Measurements from ENCODE around the gene TBL1X.

DNA sequence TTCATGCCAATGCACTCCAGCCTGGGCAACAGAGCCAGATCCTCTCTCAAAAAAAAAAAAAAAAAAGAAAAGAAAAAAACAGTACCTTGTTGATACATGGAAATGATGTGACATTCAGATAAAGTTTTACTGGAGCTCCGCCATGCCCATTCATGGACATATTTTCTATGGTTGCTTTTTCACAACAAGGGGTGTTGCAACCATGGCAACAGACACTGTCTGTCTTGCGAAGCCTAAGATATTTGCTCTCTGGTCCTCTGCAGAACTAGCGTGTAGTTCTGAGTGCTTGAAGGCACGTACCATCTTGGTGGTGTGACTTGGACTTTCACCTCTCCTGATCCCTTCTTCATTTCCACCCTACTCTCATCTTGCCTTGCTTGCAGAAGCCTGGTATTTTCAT, 53.2 kb downstream of the TBL1X start:
- no peak for TF ChIP-seq EZH2phosphoT487 (IDR thresholded peaks at IDR 0.05; ENCODE audit: unreplicated experiment)
- TF ChIP-seq, protein P1, sequence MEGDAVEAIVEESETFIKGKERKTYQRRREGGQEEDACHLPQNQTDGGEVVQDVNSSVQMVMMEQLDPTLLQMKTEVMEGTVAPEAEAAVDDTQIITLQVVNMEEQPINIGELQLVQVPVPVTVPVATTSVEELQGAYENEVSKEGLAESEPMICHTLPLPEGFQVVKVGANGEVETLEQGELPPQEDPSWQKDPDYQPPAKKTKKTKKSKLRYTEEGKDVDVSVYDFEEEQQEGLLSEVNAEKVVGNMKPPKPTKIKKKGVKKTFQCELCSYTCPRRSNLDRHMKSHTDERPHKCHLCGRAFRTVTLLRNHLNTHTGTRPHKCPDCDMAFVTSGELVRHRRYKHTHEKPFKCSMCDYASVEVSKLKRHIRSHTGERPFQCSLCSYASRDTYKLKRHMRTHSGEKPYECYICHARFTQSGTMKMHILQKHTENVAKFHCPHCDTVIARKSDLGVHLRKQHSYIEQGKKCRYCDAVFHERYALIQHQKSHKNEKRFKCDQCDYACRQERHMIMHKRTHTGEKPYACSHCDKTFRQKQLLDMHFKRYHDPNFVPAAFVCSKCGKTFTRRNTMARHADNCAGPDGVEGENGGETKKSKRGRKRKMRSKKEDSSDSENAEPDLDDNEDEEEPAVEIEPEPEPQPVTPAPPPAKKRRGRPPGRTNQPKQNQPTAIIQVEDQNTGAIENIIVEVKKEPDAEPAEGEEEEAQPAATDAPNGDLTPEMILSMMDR (conservative IDR thresholded peaks at IDR 0.05; ENCODE audit: low read depth in 2 of 2), result no peak
- no peak for TF ChIP-seq POLR2AphosphoS5 (IDR thresholded peaks at IDR 0.05; ENCODE audit: low read depth)
- TF ChIP-seq, protein P2, sequence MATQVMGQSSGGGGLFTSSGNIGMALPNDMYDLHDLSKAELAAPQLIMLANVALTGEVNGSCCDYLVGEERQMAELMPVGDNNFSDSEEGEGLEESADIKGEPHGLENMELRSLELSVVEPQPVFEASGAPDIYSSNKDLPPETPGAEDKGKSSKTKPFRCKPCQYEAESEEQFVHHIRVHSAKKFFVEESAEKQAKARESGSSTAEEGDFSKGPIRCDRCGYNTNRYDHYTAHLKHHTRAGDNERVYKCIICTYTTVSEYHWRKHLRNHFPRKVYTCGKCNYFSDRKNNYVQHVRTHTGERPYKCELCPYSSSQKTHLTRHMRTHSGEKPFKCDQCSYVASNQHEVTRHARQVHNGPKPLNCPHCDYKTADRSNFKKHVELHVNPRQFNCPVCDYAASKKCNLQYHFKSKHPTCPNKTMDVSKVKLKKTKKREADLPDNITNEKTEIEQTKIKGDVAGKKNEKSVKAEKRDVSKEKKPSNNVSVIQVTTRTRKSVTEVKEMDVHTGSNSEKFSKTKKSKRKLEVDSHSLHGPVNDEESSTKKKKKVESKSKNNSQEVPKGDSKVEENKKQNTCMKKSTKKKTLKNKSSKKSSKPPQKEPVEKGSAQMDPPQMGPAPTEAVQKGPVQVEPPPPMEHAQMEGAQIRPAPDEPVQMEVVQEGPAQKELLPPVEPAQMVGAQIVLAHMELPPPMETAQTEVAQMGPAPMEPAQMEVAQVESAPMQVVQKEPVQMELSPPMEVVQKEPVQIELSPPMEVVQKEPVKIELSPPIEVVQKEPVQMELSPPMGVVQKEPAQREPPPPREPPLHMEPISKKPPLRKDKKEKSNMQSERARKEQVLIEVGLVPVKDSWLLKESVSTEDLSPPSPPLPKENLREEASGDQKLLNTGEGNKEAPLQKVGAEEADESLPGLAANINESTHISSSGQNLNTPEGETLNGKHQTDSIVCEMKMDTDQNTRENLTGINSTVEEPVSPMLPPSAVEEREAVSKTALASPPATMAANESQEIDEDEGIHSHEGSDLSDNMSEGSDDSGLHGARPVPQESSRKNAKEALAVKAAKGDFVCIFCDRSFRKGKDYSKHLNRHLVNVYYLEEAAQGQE (IDR thresholded peaks at IDR 0.05; ENCODE audit: unreplicated experiment), result no peak
- TF ChIP-seq CREB1 (CRISPR knock-in tag; IDR thresholded peaks at IDR 0.05; ENCODE audit: low read depth), result no peak

Data from GM23338 (cell line).